Pulmonary artery endothelial cell (primary cell): ENCODE data around the gene SETD2. TPM values are rescaled to one million over a fixed set of nuclear protein-coding genes. Genes with fewer than 3 reads are reported as not detected.
"Not testable (repeated sequence)": the region's sequence is repeated elsewhere in the genome, so short reads cannot be mapped to it uniquely, and the experiment has no call there.

ENCODE experiments used
- DNase-seq: peaks from one replicate; pipeline ENCODE4 v3.0.0-alpha.2; 2011; ENCODE audit warnings: low read depth, low spot score
- total RNA-seq: library from RNA; depleted of rRNA; stranded (reverse); fragments of >200 nt; gene quantifications from 2 replicates; pipeline ENCODE4 v1.2.3, GENCODE V29; 2014

SETD2 gene
- total RNA-seq, 1 donor from 2014 or later = 24.7 TPM

DNA sequence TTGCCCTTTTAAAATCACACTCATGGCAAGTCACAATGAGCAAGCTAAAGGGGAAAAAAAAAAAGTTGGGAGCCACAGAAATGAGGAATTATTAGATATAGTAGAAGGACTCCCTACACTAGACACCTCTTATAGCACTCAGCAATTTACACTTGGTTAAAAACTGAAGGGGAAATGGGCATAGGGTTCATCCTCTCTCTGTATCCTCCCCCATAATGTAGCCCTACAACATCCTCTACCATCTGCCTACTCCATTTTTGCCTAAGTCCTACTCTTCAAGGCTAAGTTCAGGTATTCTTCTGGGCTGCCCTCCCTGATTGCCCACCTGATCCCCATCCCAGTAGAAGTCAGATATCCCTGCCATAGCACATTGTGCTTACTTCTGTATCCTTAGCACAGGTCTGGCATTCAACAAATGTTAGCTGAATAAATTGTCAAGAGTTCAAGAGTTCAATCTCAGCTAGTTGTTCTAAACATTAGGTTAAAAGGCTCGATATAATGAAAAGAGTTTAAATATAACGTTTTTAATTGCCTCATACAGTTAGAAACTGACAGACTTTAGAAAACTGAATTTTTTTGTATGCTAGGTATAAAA, 14.5 kb downstream of the SETD2 start:
- DNase-seq = no peak

DNA sequence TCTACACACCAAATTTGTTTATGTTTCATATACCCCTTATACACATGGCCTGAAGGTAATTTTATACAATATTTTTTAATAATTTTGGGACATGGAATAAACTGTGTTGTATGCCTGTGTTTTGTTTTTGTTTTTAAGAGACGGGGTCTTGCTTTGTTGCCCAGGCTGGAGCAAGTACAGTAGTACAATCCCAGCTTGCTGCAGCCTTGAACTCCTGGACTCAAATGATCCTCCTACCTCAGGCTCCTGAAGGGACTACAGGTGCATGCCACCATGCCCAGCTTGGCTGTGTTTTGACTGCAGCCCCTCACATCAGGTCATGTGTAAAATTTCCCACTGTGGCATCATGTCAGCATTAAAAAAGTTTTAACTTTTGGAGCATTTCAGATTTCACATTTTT, 18.6 kb downstream of the SETD2 start:
- DNase-seq = no peak

DNA sequence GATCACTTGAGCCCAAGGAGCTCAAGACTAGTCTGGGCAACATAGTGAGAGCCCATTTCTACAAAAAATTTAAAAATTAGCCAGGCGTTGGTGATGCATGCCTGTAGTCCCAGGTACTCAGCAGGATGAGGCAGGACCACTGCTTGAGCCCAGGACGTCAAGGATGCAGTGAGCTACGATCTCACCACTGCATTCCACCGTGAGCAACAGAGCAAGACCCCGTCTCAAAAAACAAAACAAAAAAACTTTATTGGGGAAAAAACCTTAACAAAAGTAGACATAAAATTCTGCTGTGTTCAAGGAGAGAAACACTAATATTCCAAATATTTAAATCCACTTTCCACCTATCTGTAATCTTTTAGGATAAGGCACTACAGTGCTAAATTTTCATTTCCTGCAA, 20.8 kb downstream of the SETD2 start:
- DNase-seq = no peak

DNA sequence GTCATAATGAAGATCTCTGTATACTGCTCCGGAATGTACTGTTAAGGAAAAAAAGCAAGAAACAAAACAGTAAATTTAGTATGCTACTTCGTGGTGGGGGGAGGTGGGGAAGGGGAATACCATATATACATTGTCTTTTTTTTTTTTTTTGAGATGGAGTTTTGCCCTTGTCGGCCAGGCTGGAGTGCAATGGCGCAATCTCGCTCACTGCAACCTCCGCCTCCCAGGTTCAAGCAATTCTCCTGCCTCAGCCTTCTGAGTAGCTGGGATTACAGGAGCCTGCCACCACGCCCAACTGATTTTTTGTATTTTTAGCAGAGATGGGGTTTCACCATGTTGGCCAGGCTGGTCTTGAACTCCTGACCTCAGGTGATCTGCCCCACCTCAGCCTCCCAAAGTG, 21.4 kb downstream of the SETD2 start:
- DNase-seq = not testable (repeated sequence)

DNA sequence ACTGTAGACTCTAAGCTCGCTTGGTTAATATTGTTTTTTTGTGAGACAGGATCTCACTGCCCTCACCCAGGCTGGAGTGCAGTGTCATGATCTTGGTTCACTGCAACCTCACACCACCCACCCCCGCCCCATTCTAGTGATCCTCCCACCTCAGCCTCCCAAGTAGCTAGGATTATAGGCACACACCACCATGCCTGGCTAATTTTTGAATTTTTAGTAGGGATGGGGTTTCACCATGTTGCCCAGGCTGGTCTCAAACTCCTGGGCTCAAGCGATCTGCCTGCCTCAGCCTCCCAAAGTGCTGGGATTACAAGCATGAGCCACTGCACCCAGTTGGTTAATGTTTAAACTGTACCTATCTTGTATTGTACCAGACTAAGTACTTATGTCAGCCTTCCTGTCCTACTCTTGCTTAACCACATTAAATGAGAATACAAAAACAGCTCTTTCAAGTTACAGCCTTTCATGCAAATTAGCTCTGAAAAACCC, 22.9 kb downstream of the SETD2 start:
- DNase-seq = not testable (repeated sequence)

DNA sequence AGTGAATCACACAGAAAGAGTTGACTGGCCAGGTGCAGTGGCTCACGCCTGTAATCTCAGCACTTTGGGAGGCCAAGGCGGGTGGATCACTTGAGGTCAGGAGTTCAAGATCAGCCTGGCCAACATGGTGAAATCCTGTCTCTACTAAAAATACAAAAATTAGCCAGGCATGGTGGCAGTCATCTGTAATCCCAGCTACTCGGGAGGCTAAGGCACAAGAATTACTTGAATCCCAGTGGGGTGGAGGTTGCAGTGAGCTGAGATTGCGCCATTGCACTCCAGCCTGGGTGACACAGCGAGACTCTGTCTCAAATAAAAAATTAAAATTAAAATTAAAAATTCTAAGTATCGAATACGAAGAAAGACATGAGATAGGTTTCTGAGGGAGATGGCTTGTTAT, 23.4 kb downstream of the SETD2 start:
- DNase-seq = not testable (repeated sequence)

DNA sequence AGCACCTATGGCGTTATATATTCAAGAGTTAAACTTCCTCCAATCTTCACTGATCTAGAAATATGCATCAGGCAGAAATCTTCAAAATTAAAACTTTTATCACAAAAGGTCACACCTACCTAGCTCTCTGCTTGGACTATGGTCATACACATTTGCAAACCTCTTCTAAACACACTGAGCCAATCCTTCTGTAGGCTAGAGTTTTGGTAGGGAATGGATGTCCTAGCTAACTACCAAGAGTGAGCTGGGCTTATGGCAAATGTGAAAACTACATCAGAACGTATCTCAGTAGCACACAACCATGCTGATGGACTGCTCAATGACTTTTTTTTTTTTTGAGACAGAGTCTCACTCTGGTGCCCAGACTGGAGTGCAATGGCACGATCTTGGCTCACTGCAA, 29.6 kb downstream of the SETD2 start:
- DNase-seq = no peak

DNA sequence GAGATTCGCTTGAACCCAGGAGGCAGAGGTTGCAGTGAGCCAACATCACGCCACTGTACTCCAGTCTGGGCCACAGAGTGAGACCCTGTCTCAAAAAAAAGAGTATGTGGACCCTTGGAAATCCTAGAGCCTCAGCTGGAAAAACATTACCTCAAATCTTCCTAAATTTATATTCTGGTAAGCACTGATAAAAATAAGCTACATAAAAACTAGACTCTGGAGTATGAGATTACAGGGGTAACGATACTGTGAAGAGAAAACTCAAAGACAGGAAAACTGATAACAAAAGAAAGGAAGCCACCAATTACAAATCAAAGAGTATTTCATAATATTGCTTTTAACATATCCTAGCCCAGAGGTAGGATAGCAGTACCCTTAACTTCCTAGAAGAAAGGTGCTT, 30.3 kb downstream of the SETD2 start:
- no peak for DNase-seq

DNA sequence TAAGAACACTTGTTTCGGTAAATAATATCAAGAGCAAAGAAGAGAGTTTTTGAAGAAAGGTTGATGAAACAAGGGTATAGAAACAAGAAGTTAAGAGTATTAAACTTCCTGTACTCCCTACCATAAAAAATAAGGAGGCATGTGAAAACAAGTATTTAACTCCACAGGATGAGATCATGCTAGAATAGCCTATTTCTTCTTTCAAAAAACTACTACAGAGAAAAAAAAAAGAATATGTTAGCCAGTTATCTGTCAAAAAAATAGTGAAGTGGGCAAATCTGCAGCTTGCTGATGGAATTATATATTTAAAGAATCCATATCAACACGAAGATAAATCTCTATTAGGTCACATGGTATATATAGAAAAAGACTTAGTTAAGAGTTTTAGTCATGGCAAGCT, 33.4 kb downstream of the SETD2 start:
- DNase-seq = no peak

DNA sequence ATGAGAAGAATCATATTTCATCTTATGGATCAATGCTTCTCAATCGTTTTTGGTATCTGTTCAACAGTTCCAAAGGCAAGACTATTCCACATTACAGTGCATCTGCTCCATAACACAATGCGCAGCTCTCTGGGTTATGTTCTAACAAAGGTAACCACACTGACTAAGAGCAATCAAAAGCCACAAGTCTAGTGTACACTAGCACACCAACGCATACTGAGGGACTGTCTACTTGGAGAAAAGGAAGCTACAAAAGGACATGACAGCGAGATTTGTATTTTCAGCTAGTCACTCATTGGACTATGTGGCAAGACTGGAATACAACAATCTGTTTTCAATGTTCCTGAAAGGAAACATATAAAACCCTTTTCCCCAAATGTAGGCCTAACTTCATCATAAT, 35.8 kb downstream of the SETD2 start:
- DNase-seq = no peak

DNA sequence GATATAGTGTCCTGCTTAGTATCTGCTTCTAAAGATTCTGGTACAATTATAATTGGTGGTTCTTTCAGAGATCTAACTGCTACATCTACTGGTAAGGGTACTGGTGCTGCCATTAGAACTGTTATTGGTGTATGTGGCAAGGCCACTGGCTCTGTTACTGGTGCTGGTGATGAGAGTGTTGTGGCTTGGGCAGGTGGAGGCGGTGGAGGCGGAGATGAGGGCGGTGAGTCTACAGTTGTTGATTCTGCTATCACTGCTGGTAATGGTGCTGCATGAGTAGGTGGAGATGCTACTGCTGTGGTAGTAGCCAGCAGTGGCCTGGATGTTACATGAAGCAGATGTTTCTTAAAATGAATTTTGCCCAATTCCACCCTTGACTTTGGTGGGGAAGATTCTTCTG, 40.1 kb downstream of the SETD2 start:
- DNase-seq = no peak

DNA sequence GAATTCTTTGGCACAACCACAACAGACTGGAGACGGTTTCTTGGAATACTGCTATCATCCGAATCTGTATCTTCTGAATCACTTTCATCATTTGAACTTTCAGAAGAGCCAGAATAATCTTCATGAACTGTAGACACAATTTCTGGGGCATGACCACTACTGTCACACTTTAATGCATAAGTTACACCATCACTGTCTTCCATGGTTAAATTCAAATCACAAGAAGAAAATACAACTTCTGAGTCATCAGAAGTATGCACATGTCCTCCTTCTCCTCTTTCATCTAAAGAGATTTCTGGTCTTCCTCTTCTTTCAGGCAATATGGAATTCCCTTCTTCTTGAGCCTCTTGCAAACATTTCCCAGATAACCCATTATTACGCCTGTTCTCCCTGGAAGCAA, 42.5 kb downstream of the SETD2 start:
- DNase-seq = no peak

DNA sequence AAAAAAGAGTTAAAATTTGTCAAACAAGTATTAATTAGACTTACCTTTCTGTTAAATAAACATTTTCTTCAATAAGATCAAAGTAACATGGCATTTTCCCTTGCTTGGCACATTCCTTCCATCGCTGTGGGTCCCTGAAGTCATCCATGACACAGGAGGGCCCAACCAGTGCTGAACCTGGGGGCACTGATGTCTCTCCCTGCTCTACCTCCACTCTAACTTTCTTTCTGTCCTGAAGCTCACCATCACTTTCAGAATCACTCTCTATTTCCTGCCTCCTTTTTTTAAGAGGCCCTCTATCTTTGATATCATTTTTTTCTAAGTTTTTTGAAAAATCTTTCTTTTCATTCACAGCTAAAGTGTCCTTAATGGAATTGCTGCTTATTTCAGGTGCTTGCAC, 43.8 kb downstream of the SETD2 start:
- DNase-seq = no peak

DNA sequence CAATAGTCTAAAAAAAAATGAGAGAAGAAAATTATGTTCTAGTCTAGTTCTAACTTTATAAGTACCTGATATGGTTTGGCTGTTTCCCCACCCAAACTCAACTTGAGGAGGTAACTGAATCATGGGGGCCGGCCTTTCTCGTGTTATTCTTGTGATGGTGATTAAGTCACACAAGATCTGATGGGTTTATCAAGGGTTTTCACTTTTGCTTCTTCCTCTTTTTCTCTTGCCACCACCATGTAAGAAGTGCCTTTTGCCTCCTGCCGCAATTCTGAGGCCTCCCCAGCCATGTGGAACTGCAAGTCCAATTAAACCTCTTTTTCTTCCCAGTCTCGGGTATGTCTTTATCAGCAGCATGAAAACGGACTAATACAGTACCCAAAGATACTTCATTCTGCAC, 44.5 kb downstream of the SETD2 start:
- not testable (repeated sequence) for DNase-seq

DNA sequence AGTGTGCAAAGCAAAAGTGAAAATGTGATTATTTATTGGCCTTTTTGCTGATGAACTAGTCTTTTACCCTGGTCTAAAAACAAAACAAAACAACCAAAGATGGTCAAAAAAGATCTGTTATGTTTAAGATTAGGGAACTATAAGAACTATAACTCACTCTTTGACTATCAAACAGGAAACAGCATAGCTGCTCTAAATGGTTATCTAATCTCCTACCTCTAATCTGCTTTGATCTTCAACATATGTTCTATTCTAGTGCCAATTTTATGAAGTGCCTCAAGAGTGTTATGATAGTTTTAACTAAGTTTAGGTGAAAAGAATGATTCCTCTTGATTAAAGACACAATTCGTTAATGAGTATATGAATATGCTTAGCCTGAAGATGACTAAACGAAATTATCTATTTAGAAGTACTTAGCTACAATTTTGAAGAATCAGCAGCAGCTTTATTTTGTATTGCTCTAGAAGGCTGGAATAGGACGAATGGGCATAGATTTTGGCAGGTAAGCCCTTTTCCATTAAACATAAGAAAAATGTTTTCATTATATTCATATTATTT, 46.0 kb downstream of the SETD2 start:
- DNase-seq = peak; percentile 4

DNA sequence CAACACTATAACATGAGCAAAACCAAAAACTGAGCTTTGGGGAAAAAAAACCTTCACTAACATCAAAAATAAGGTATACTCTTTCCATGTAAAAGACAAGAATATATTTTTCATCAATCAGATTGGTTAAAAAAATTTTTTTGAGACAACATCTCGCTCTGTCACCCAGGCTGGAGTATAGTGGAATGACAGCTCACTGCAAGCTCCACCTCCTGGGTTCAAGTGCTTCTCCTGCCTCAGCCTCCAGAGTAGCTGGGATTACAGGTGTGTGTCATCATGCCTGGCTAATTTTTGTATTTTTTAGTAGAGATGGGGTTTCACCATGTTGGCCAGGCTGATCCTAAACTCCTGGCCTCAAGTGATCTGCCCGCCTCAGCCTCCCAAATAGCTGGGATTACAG, 48.4 kb downstream of the SETD2 start:
- not testable (repeated sequence) for DNase-seq

DNA sequence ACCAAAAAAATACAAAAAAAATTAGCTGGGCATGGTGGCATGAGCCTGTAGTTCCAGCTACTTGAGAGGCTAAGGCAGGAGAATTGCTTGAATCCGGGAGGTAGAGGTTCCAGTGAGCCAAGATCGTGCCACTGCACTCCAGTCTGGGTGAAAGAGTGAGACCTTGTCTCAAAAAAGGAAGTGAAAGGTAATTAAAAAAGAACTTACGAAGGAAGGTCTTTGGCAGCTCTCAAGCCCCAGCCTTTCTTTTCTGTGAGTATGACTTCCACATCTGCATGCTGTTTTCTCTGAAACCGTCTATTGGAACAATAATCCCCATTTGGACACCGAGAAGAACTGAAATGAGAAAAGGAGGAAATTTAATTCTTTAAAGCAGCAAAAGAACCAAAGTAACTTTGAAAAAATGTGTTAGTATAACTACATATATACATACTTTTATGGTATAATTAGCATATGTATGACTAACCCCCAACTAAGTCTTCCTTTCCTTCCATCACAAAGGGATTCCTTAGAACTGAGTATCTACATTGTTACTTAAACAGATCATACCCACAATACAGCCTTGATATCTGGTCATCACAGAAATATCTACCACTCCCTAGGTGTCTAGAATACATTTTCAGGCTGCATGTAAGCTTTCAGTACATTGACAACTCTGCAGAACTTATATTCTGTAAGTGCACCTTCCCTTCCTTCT, 50.1 kb downstream of the SETD2 start:
- no peak for DNase-seq

DNA sequence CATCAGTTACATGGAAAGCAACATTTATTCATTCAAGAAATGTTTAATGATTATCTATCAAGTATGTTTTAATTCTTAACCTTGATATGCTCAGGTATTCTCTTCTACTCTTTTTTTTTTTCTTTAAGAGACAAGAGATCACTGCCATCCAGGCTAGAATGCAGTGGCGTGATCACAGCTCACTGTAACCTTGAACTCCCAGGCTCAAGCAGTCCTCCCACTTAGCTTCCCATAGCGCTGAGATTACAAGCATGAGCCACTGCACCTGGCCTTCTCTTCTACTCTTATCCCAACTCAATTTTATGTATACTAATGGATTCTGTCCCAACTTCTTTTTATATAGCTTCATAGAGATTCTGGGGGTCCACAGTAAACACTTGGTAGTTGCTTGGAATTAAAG, 50.9 kb downstream of the SETD2 start:
- no peak for DNase-seq

DNA sequence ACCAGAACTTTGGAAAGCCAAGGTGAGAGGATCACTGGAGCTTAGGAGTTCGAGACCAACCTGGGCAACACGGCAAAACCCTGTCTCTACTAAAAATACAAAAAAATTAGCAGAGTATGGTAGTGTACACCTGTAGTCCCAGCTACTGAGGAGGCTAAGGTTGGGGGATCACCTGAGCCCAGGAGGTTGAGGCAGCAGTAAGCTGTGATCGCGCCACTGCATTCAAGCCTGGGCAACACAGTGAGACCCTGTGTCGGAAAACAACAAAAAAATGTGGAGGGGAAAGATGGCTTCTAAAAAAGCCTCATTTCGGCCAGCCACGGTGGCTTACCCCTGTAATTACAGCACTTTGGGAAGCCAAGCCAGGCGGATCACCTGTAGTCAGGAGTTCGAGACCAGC, 54.5 kb downstream of the SETD2 start:
- DNase-seq = no peak

DNA sequence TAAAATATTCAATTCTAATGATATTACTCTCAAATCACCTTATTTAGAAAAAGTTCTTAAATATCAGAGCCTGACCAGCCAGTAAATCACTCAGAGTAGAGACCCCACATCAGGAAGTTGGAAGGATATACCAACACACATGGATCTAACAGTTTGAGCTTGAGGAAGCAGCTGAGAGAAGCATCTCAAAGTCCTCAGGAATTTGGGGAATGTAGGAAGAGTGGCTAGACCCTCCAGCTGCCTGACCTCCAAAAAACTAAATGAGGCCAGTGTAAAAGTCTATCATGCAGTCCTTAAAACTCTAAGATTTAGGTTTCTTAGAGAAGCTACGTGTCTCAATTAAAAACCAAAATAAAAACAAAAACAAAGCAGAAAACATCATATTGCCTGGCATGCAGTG, 55.4 kb downstream of the SETD2 start:
- no peak for DNase-seq

DNA sequence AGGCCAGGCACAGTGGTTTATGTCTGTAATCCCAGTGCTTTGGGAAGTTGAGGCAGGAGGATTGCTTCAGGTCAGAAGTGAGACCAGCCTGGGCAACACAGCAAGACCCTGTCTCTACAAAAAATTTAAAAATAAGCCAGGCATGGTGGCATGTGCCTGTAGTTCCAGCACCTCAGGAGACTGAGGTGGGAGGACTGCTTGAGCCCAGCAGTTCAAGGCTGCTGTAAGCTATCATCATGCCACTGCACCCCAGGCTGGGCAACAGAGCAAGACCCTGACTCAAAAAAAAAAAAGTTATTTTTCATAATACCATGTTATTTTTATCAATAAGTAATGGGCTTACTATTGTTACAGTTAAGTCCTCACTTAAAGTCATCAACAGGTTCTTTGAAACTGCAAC, 59.7 kb downstream of the SETD2 start:
- no peak for DNase-seq

DNA sequence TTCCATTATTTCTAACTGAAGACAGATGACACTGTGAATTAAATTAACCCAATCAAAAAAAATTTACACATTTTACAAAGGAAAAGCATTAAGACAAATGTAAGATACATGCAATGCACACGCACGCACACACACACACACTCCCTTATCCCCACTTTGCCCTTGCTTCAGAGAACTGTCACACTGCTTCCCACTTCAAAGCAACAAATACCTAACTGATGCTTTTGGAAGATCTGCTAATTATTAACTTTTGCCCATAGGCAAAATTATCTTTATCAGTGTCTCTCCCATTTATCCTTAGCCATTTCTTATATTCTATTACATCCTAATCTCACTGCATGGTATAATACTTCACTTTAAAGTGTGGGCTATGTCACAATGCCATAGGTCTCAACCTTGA, 60.3 kb downstream of the SETD2 start:
- no peak for DNase-seq

DNA sequence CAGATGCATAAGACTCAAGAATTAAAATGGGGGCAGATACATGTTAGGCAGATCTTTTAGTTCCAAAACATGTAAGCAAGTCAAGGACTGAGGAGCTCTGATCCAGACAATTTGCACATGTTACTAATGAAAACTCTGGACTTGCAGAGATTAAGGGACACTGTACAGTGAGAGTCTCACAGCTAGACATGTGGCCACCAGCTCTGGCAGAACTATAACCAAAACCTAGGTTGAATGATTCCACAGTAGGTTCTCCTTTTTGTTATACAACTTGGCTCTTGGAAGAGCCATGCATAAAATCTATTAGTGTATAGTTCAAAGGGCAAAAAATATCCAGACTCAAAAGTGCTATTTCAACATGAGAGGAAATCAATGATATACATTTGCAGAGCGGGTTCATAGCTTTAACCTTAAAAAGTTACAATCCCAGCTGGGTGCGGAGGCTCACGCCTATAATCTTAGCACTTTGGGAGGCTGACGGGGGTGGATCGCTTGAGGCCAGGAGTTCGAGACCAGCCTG, 61.8 kb downstream of the SETD2 start:
- DNase-seq = no peak
